CD4-positive, CD25-positive, alpha-beta regulatory T cell (primary cell): ENCODE measurements around the gene DHRS12. TPM values are rescaled to one million over a fixed set of nuclear protein-coding genes. Genes with fewer than 3 reads are reported as not detected.

ENCODE experiments used
- ATAC-seq, 2 donors: fragments of 150-1000 bp; cut with Tn5 transposase; one replicate each; pipeline ENCODE4 v1.10.0; 2021; ENCODE audit warnings: low read depth in 2 of 2, moderate number of reproducible peaks in 2 of 2, moderate library complexity in 1 of 2
- DNase-seq, 3 donors: peaks; one replicate each; pipeline versions ENCODE4 v3.0.0 to v3.0.0-alpha.2; 2012 to 2022; ENCODE audit warnings: mixed read lengths in 1 of 3
- H3K27ac ChIP-seq: one replicate; pipeline ENCODE4 v1.7.0; 2013; ENCODE audit warnings: mild to moderate bottlenecking, low read length; ENCODE audit not compliant: insufficient read depth, poor library complexity, severe bottlenecking
- H3K27me3 ChIP-seq: one replicate; pipeline ENCODE4 v1.7.0; 2013; ENCODE audit warnings: low read length; ENCODE audit not compliant: control insufficient read depth, insufficient read depth
- H3K36me3 ChIP-seq: one replicate; pipeline ENCODE4 v1.7.0; 2013; ENCODE audit warnings: mild to moderate bottlenecking, low read length, moderate library complexity; ENCODE audit not compliant: control insufficient read depth, insufficient read depth
- H3K4me1 ChIP-seq: 2 replicates; pipeline ENCODE4 v1.7.0; 2013; ENCODE audit warnings: mild to moderate bottlenecking, low read length; ENCODE audit not compliant: insufficient read depth, control insufficient read depth, poor library complexity, severe bottlenecking
- H3K4me3 ChIP-seq: one replicate; pipeline ENCODE4 v1.7.0; 2013; ENCODE audit warnings: low read depth, mild to moderate bottlenecking, low read length, moderate library complexity
- H3K9me3 ChIP-seq, 2 experiments: 1 replicate in 1 of 2; 2 replicates in 1 of 2; pipeline ENCODE4 v1.7.0; 2013; ENCODE audit warnings: low read length in 2 of 2, mild to moderate bottlenecking in 1 of 2, moderate library complexity in 1 of 2; ENCODE audit not compliant: control insufficient read depth in 2 of 2
- H3K27ac Mint-ChIP-seq, 3 donors: one replicate each; pipeline ENCODE4 v1.8.0; 2020 to 2022; ENCODE audit warnings: mild to moderate bottlenecking in 3 of 3, mixed read lengths in 3 of 3, moderate library complexity in 2 of 3
- H3K27me3 Mint-ChIP-seq: one replicate; pipeline ENCODE4 v1.8.0; 2022; ENCODE audit warnings: mild to moderate bottlenecking, mixed read lengths
- H3K36me3 Mint-ChIP-seq: one replicate; pipeline ENCODE4 v1.8.0; 2020; ENCODE audit warnings: mixed read lengths
- H3K4me1 Mint-ChIP-seq, 4 donors: one replicate each; pipeline ENCODE4 v1.8.0; 2020 to 2022; ENCODE audit warnings: mixed read lengths in 4 of 4, mild to moderate bottlenecking in 1 of 4
- H3K4me3 Mint-ChIP-seq, 4 donors: one replicate each; pipeline ENCODE4 v1.8.0; 2020 to 2022; ENCODE audit warnings: mild to moderate bottlenecking in 4 of 4, mixed read lengths in 4 of 4, moderate library complexity in 3 of 4
- H3K9me3 Mint-ChIP-seq, 7 donors: one replicate each; pipeline ENCODE4 v1.8.0; 2020 to 2022; ENCODE audit warnings: mixed read lengths in 7 of 7, mild to moderate bottlenecking in 3 of 7, moderate library complexity in 2 of 7
- polyA plus RNA-seq, 4 donors: library from polyadenylated mRNA; unstranded; fragments of 300-500 nt; fragmentation: Illumina TruSeq; gene quantifications; one replicate each; pipeline ENCODE4 v1.2.3, GENCODE V29; 2021
- total RNA-seq: library from RNA; stranded (reverse); gene quantifications from one replicate; pipeline ENCODE4 v1.2.3, GENCODE V29; 2022

DHRS12 gene
- total and polyA plus RNA-seq, 5 donors from 2014 or later: 25.9 to 42.9 (median 32.1) TPM

- no peak overlapping the region for H3K4me3 ChIP-seq
- Mint-ChIP-seq H3K9me3 (no peaks in the 10 kb centered on the region), H3K36me3 (no peaks in the 10 kb centered on the region), H3K27ac (no peak overlapping the region), H3K4me3 (no peak overlapping the region), H3K27me3 (peaks cover 30% of the 10 kb centered on the region), H3K4me1 (peaks cover 5 to 13% (median 6%) of the 10 kb centered on the region in 4 donors)
- H3K9me3 ChIP-seq: no peaks in the 10 kb centered on the region
- H3K27ac ChIP-seq: no peak overlapping the region
- H3K36me3 ChIP-seq: no peaks in the 10 kb centered on the region
- no peak for ATAC-seq
- H3K27me3 ChIP-seq: peaks cover 2% of the 10 kb centered on the region
- no peaks in the 10 kb centered on the region for H3K4me1 ChIP-seq
- DNase-seq: no peak
Observed at GRCh38 chr13:51843529-51843928, 39.6 kb upstream of the DHRS12 start.

GRCh38 chr13:51841732-51842131, 37.8 kb upstream of the DHRS12 start:
- DNase-seq (no peak), ATAC-seq (no peak)
- peaks cover 6 to 15% (median 10%) of the 10 kb centered on the region in 4 donors for H3K4me1 Mint-ChIP-seq
- H3K9me3 ChIP-seq: no peaks in the 10 kb centered on the region
- no peaks in the 10 kb centered on the region for H3K9me3 Mint-ChIP-seq
- no peaks in the 10 kb centered on the region for H3K4me1 ChIP-seq
- H3K27me3 ChIP-seq: peaks cover 2% of the 10 kb centered on the region
- no peaks in the 10 kb centered on the region for H3K36me3 ChIP-seq
- no peaks in the 10 kb centered on the region for H3K36me3 Mint-ChIP-seq
- H3K4me3 ChIP-seq: no peak overlapping the region
- no peak overlapping the region for H3K4me3 Mint-ChIP-seq
- peaks cover 30% of the 10 kb centered on the region for H3K27me3 Mint-ChIP-seq
- H3K27ac Mint-ChIP-seq: no peak overlapping the region
- H3K27ac ChIP-seq: no peak overlapping the region

- DNase-seq: no peak
- Histone ChIP-seq H3K9me3 (no peaks in the 10 kb centered on the region), H3K4me1 (no peaks in the 10 kb centered on the region), H3K36me3 (no peaks in the 10 kb centered on the region), H3K27ac (no peak overlapping the region), H3K4me3 (no peak overlapping the region), H3K27me3 (peaks cover 2% of the 10 kb centered on the region)
- no peak overlapping the region for H3K4me3 Mint-ChIP-seq
- ATAC-seq: no peak
- H3K9me3 Mint-ChIP-seq: no peaks in the 10 kb centered on the region
- no peak overlapping the region for H3K27ac Mint-ChIP-seq
- H3K4me1 Mint-ChIP-seq: peaks cover 8 to 15% (median 11%) of the 10 kb centered on the region in 4 donors
- H3K27me3 Mint-ChIP-seq: peaks cover 29% of the 10 kb centered on the region
- no peaks in the 10 kb centered on the region for H3K36me3 Mint-ChIP-seq
Observed at GRCh38 chr13:51840917-51841316, 37.0 kb upstream of the DHRS12 start.

- no peak overlapping the region for H3K4me3 Mint-ChIP-seq
- no peaks in the 10 kb centered on the region for H3K36me3 Mint-ChIP-seq
- H3K36me3 ChIP-seq: no peaks in the 10 kb centered on the region
- H3K27ac ChIP-seq: no peak overlapping the region
- peaks cover 25% of the 10 kb centered on the region for H3K27me3 Mint-ChIP-seq
- H3K9me3 ChIP-seq: no peaks in the 10 kb centered on the region
- no peaks in the 10 kb centered on the region for H3K4me1 ChIP-seq
- H3K4me3 ChIP-seq: no peak overlapping the region
- DNase-seq (no peak), ATAC-seq (no peak)
- no peaks in the 10 kb centered on the region for H3K9me3 Mint-ChIP-seq
- peaks cover 2% of the 10 kb centered on the region for H3K27me3 ChIP-seq
- H3K27ac Mint-ChIP-seq: no peak overlapping the region
- peaks cover 6 to 10% (median 6%) of the 10 kb centered on the region in 4 donors for H3K4me1 Mint-ChIP-seq
Observed at GRCh38 chr13:51839711-51840540, 36.0 kb upstream of the DHRS12 start.

GRCh38 chr13:51838240-51838846, 34.4 kb upstream of the DHRS12 start:
- H3K27me3 ChIP-seq: peaks cover 2% of the 10 kb centered on the region
- ATAC-seq: no peak
- Mint-ChIP-seq H3K9me3 (no peaks in the 10 kb centered on the region), H3K4me1 (peaks cover 0 to 10% (median 2%) of the 10 kb centered on the region in 4 donors), H3K27me3 (peaks cover 14% of the 10 kb centered on the region), H3K36me3 (no peaks in the 10 kb centered on the region), H3K4me3 (no peak overlapping the region), H3K27ac (no peak overlapping the region)
- H3K4me1 ChIP-seq: no peaks in the 10 kb centered on the region
- no peak overlapping the region for H3K4me3 ChIP-seq
- no peaks in the 10 kb centered on the region for H3K9me3 ChIP-seq
- H3K27ac ChIP-seq: no peak overlapping the region
- no peak for DNase-seq
- H3K36me3 ChIP-seq: no peaks in the 10 kb centered on the region

- no peaks in the 10 kb centered on the region for H3K9me3 ChIP-seq
- peaks cover 17% of the 10 kb centered on the region for H3K27me3 Mint-ChIP-seq
- ATAC-seq (no peak), DNase-seq (no peak)
- H3K4me3 Mint-ChIP-seq: no peak overlapping the region
- no peaks in the 10 kb centered on the region for H3K36me3 Mint-ChIP-seq
- no peak overlapping the region for H3K27ac Mint-ChIP-seq
- no peaks in the 10 kb centered on the region for H3K9me3 Mint-ChIP-seq
- H3K4me1 Mint-ChIP-seq: peaks cover 6 to 20% (median 9%) of the 10 kb centered on the region in 4 donors
- no peak overlapping the region for H3K4me3 ChIP-seq
- no peaks in the 10 kb centered on the region for H3K27me3 ChIP-seq
- H3K4me1 ChIP-seq: no peaks in the 10 kb centered on the region
- H3K36me3 ChIP-seq: no peaks in the 10 kb centered on the region
- H3K27ac ChIP-seq: no peak overlapping the region
Observed at GRCh38 chr13:51837016-51837415, 33.1 kb upstream of the DHRS12 start.

- no peaks in the 10 kb centered on the region for H3K36me3 Mint-ChIP-seq
- H3K4me3 ChIP-seq: no peak overlapping the region
- H3K4me3 Mint-ChIP-seq: no peak overlapping the region
- DNase-seq (no peak), ATAC-seq (no peak)
- H3K27me3 ChIP-seq: no peaks in the 10 kb centered on the region
- no peaks in the 10 kb centered on the region for H3K9me3 ChIP-seq
- H3K36me3 ChIP-seq: no peaks in the 10 kb centered on the region
- H3K27ac Mint-ChIP-seq: no peak overlapping the region
- H3K9me3 Mint-ChIP-seq: no peaks in the 10 kb centered on the region
- H3K27ac ChIP-seq: no peak overlapping the region
- peaks cover 17% of the 10 kb centered on the region for H3K27me3 Mint-ChIP-seq
- peaks cover 11 to 36% (median 13%) of the 10 kb centered on the region in 4 donors for H3K4me1 Mint-ChIP-seq
- H3K4me1 ChIP-seq: no peaks in the 10 kb centered on the region
Observed at GRCh38 chr13:51834581-51835171, 30.7 kb upstream of the DHRS12 start.
